NCI-H1930 (cell line): ENCODE measurements around the gene LYPD8.

ENCODE experiments used
- DNase-seq, 2 experiments: peaks; one replicate each; lab custom pipeline; 2025; lab: John Stamatoyannopoulos, UW

The LYPD8 gene

DNA sequence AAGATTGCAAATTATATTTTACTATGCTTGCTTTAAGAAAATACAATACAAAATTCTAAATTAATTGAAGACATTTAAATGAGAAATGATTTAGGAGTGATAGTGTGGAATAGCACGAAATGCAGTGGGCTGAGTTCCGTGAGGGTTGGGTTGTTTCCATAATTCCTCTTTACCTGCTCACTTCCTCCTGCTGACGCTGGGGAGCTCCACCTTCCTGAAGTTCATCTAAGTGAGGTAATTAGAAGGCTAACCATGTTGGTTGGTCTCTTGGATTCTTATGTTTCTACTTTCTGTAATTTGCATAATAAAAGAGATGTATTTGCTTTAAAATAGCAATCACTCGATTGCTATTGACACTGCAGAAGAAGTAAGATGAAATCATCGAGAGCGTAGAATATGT is 57.7 kb downstream of the LYPD8 start:
- DNase-seq = no peak

DNA sequence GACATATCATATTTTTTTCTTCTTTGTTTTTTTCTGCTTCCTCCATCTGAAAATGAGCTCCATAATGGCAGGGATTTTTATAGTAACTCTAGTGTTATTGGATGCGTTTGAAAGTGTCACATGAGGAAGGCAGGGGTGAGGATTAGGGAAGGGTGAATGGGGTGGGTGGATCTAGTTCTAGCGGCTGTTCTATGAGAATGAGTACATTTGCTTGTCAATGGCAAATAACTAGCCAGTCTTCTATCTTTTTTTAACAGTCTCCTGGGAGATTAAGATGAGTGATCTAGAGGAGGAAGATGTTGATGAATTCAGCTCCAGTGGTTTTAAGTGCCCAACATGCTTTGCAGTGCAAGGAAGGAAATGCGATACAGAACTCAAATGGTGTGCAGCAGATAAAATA is 58.8 kb downstream of the LYPD8 start:
- no peak for DNase-seq

DNA sequence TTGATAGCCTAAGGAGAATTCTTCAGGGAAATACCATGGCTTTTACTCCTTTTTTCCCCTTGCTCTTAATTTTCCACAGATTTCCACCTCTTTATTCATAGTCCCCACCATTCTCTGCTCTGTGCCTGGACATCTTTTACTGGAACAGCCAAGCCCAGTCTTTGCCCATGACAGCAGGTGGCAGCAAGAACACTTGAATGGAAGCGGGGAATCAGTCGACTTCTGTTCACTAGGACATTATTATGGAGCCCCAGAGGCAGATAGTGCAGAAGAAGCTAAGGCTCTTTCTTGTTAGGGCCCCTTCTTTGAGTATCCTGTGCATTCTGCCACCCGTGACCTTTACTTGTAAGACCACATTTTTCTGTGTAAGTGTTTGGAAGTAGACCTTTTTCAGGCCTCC is 59.3 kb downstream of the LYPD8 start:
- DNase-seq = peak in 1 of 2 experiments; percentile 12

DNA sequence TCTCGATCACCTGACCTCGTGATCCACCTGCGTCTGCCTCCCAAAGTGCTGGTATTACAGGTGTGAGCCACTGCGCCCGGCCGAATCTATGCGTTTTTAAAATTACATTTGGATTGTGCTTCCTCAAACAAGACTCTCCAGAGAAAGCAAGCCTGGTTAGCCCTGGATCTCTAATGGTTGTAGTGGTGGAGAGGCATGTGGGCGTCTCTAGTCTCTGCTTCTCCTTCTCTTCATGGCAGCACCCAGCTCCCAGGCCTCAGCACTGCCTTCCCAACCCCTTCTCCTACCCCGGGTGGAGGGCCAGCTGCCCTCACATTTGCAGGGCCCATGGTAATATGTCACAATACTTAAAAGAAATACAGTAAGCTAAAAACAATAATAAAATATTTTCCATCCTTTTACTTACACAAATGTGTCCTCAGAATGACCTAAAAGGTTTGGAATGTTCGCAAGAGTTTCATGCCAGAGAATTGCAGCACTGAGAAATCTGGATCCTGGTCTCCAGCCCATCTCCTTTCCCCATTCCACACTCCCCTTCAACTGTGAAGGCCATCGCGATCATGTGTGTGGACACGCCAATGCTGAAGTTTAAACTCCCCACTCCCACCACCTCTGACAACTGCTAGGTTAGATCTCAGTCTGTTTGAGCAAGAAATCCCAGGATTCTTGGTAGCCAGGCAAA is 60.0 kb downstream of the LYPD8 start:
- DNase-seq = no peak

DNA sequence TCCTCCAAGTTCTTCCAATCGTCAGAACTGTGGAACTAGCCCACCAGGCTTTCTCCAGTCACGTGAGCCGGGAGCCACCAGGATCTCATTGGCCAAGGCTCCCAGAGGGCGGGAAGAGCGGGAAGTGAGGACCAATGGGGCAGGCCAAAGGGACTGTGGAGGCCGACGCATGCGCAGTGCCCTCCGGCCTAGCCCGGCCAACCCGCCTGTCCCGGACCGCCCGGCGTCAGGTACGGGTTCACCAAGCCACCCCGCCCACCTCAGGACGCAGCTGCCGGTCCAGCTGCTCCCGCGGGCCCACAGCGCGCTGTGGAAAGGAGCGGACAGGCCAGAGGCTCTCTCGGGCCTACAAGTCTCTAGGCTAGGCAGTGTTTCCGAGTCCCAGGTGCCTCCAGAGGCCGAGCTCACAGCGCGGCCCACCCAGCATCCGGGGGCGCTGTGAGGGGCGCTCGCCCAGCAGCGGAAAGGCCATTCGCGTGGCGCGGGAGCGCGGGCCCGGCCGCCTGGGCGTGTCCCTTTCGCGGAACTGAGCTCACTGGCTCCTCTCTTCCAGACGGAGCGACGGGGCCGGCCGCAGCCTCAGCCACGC is 63.9 kb downstream of the LYPD8 start:
- DNase-seq = no peak
